Measurements from ENCODE around the gene DMBT1.

Gene DMBT1

DNA sequence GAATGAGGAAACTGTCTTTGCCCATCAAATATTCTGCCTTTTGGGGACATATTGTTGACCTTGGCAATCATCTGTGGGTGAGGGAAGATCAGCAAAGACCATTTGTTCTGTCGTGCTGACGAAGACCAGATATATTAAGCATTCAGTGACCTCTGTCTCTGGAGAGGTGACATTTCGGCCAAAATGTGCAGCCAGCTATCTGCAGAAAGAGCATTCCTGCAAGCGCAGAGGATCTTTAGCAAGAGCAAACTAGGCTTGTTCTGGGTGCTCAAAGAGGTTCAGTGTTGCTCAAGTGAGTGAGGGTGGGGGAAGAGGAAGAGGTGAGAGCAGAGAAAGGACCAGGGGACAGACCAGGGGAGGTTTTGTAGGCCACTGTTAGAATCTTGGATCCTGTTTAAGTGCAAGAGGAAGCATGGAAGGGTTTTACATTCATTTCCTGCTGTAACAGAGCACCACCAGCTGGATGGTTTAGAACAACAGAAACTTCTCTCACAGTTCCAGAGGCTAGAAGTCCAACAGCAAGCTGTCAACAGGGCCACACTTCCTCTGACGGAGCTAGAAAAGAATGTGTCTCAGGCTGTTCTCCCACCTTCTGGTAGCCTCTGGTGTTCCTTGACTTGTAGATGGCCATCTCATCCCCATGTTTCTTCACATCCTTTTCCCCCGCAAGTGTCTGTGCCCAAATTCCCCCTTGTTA is 127.9 kb downstream of the DMBT1 start:
- H3K4me3 ChIP-seq (replicated peaks; ENCODE audit: low read depth, low read length) = no peak overlapping the region
- TF ChIP-seq, protein P1, sequence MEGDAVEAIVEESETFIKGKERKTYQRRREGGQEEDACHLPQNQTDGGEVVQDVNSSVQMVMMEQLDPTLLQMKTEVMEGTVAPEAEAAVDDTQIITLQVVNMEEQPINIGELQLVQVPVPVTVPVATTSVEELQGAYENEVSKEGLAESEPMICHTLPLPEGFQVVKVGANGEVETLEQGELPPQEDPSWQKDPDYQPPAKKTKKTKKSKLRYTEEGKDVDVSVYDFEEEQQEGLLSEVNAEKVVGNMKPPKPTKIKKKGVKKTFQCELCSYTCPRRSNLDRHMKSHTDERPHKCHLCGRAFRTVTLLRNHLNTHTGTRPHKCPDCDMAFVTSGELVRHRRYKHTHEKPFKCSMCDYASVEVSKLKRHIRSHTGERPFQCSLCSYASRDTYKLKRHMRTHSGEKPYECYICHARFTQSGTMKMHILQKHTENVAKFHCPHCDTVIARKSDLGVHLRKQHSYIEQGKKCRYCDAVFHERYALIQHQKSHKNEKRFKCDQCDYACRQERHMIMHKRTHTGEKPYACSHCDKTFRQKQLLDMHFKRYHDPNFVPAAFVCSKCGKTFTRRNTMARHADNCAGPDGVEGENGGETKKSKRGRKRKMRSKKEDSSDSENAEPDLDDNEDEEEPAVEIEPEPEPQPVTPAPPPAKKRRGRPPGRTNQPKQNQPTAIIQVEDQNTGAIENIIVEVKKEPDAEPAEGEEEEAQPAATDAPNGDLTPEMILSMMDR (IDR thresholded peaks at IDR 0.05; ENCODE audit: low read length, missing control alignments) = no peak
- peak; percentile 37 for DNase-seq (ENCODE audit: low read depth)

DNA sequence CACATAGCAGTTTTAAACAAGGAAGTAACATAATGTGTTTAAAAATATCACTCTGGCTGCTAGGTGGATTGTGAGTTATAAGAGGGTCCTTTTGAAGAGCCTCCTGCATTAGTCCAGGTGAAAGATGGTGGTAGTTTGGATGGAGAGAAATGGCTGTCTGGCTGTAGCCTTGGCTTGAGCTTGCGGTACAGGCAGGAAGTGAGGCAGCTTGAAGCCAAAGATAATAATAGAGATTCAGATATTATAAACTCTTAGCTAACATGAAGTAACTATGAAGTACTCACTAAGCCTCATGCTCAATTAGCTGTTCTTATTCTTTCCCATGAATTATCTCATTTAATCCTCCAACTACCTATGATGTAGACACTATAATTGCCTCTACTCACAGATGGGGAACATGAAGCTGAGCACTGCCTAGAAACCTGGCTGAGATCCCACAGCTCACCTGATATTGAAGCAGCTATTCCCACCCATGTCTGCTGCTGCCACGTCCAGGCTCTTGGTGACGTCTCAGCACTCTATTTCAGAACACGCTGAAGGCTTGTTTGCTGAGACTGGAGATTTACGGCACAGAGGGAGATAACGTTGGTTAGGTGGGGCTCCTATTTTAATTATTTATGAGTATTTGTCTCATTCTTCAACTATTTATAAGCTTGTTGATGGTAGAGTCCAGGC is 128.7 kb downstream of the DMBT1 start:
- peak; percentile 1 for DNase-seq (ENCODE audit: low read depth)
- H3K4me3 ChIP-seq (replicated peaks; ENCODE audit: low read depth, low read length) = no peak overlapping the region
- TF ChIP-seq, protein P1 (IDR thresholded peaks at IDR 0.05; ENCODE audit: low read length, missing control alignments) = no peak

DNA sequence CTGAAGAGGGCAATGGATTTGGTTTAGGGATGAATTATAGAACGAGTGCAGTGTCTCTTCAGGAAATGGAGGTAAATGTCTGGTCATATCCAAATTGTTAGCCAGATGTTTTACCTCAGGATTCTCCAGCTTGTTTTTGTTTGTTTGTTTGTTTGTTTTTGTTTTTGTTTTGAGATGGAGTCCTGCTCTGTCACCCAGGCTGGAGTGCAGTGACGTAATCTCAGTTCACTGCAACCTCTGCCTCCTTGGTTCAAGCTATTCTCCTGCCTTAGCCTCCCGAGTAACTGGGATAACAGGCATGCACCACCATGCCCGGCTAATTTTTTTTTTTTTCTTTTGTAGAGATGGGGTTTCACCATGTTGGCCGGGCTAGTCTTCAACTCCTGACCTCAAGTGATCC is 132.2 kb downstream of the DMBT1 start:
- no peak for DNase-seq (ENCODE audit: low read depth)
- no peak overlapping the region for H3K4me3 ChIP-seq (replicated peaks; ENCODE audit: low read depth, low read length)
- TF ChIP-seq, protein P1 (IDR thresholded peaks at IDR 0.05; ENCODE audit: low read length, missing control alignments) = no peak
